ENCODE measurements around the gene MUC13. TPM values are rescaled to one million over a fixed set of nuclear protein-coding genes. Genes with fewer than 3 reads are reported as not detected.

The MUC13 gene
- total and polyA plus RNA-seq, 2 of the 4 experiments (the other 2 are of a cell fraction): not detected

- Histone ChIP-seq H2BK5ac (ENCODE audit: low read depth, low read length, poor library complexity, severe bottlenecking) (no peak overlapping the region), H2BK15ac (ENCODE audit: low read depth, low read length) (no peak overlapping the region), H3K4me1 (ENCODE audit: control insufficient read depth, insufficient read depth, low read length) (peaks cover 2% of the 10 kb centered on the region; the same call in 1 of the 2 replicates), H4K8ac (ENCODE audit: low read depth in 2 of 2, low read length in 2 of 2) (no peak overlapping the region), H3K4ac (ENCODE audit: low read depth, low read length) (no peak overlapping the region), H4K5ac (ENCODE audit: low read depth, low read length) (no peak overlapping the region), H2BK120ac (ENCODE audit: low read depth, low read length) (no peak overlapping the region), H3K9me3 (ENCODE audit: control insufficient read depth, insufficient read depth, low read length) (no peaks in the 10 kb centered on the region), H3K23ac (ENCODE audit: low read depth, low read length) (no peak overlapping the region), H3K27me3 (ENCODE audit: control insufficient read depth, insufficient read depth, low read length) (peaks cover 33% of the 10 kb centered on the region), H3K4me2 (ENCODE audit: low read depth, low read length) (no peak overlapping the region), H3K4me3 (ENCODE audit: insufficient read depth, low read depth, low read length) (no peak overlapping the region), H3K79me1 (ENCODE audit: low read depth in 1 of 2, low read length in 2 of 2) (no peaks in the 10 kb centered on the region), H3K14ac (replicated peaks; ENCODE audit: low read depth, low read length) (no peak overlapping the region), H3K18ac (ENCODE audit: low read depth, low read length) (no peak overlapping the region), H2AFZ (replicated peaks; ENCODE audit: low read length, poor library complexity) (no peak overlapping the region), H3K27ac (ENCODE audit: insufficient read depth, low read length) (no peak overlapping the region), H4K20me1 (ENCODE audit: insufficient read depth, low read length) (no peaks in the 10 kb centered on the region), H2AK9ac (replicated peaks; ENCODE audit: low read depth, low read length, poor library complexity) (no peak overlapping the region), H3K36me3 (ENCODE audit: control insufficient read depth, insufficient read depth, low read length) (no peaks in the 10 kb centered on the region), H4K91ac (ENCODE audit: insufficient read depth, low read depth, low read length) (no peak overlapping the region), H3K56ac (ENCODE audit: extremely low read depth, insufficient read depth, low read length) (no peak overlapping the region), H2AK5ac (ENCODE audit: low read depth, low read length) (no peak overlapping the region), H2BK20ac (ENCODE audit: low read depth, low read length) (no peak overlapping the region), H3K9ac (ENCODE audit: low read depth, low read length) (no peak overlapping the region), H3K9me1 (ENCODE audit: insufficient read depth, low read length) (no peaks in the 10 kb centered on the region)
- no TSS peak for BruUV-seq (replicated peaks)
- TF ChIP-seq SMC3 (IDR thresholded peaks at IDR 0.05; ENCODE audit: low read depth, low read length): no peak
- ChIA-PET CTCF (no interaction called here), POLR2A (ENCODE audit: unreplicated experiment) (no interaction called here)
- in situ Hi-C loops (cut with MboI; ENCODE audit: low sequenced_read_pairs) (no loop called here), intact Hi-C loops (cut with micrococcal nuclease) (no loop called here), dilution Hi-C loops (cut with HindIII; ENCODE audit: low sequenced_read_pairs, unreplicated experiment) (no loop called here)
- no CpG with 5 or more reads among the region's 3 CpGs for WGBS, 2 experiments (ENCODE audit: extremely low coverage in 2 of 2, insufficient read length in 1 of 2)
- DNase-seq: no peak
- no peak for ATAC-seq (ENCODE audit: low read depth)
These were observed 19.3 kb downstream of the MUC13 start for GRCh38 chr3:124915254-124915653.
